MCF 10A (cell line): ENCODE measurements around the gene THOC2. TPM values are rescaled to one million over a fixed set of nuclear protein-coding genes. Genes with fewer than 3 reads are reported as not detected.
"Not testable (repeated sequence)": the region's sequence is repeated elsewhere in the genome, so short reads cannot be mapped to it uniquely, and the experiment has no call there.

Source experiments
- BruUV-seq: library from RNA; stranded (reverse); fragments of 400-500 nt; replicated peaks from 2 replicates; lab custom pipeline; 2021; lab: Mats Ljungman, UMichigan
- CTCF ChIA-PET: fragments of 300-600 bp; sonication (Branson Sonifier 250); formaldehyde crosslinking; extraction: SDS; loops from one replicate; lab custom pipeline; 2021; ENCODE audit warnings: antibody characterized with exemption, inconsistent platforms; lab: Yijun Ruan, JAX
- POLR2A ChIA-PET: fragments of 300-600, 350-650 bp; sonication (Branson Sonifier 250); formaldehyde crosslinking; extraction: SDS; loops from one replicate; lab custom pipeline; 2020; ENCODE audit warnings: antibody characterized with exemption, inconsistent platforms; lab: Yijun Ruan, JAX
- DNase-seq: peaks from one replicate; pipeline ENCODE4 v3.0.0-alpha.2; 2018; ENCODE audit not compliant: unreplicated experiment
- H3K27ac Mint-ChIP-seq: one replicate; pipeline ENCODE4 v1.8.0; 2022; ENCODE audit warnings: mild to moderate bottlenecking, low read depth, mixed read lengths; ENCODE audit not compliant: unreplicated experiment
- H3K27me3 Mint-ChIP-seq: one replicate; pipeline ENCODE4 v1.8.0; 2022; ENCODE audit warnings: mixed read lengths; ENCODE audit not compliant: insufficient read depth, unreplicated experiment
- H3K36me3 Mint-ChIP-seq: one replicate; pipeline ENCODE4 v1.8.0; 2022; ENCODE audit warnings: mild to moderate bottlenecking, moderate library complexity, mixed read lengths; ENCODE audit not compliant: insufficient read depth, unreplicated experiment
- H3K4me1 Mint-ChIP-seq: one replicate; pipeline ENCODE4 v1.8.0; 2022; ENCODE audit warnings: mixed read lengths; ENCODE audit not compliant: insufficient read depth, unreplicated experiment
- H3K4me3 Mint-ChIP-seq: one replicate; pipeline ENCODE4 v1.8.0; 2022; ENCODE audit warnings: mild to moderate bottlenecking, moderate library complexity, mixed read lengths; ENCODE audit not compliant: unreplicated experiment
- H3K9me3 Mint-ChIP-seq: one replicate; pipeline ENCODE4 v1.8.0; 2022; ENCODE audit warnings: mixed read lengths; ENCODE audit not compliant: unreplicated experiment
- CTCF ChIP-seq: fragments of 200-600 bp; IDR thresholded peaks from one replicate; pipeline ENCODE4 v1.8.0; 2022; ENCODE audit warnings: antibody characterized with exemption, mild to moderate bottlenecking; ENCODE audit not compliant: unreplicated experiment
- intact Hi-C: fragments of 100-400 bp; cut with micrococcal nuclease; formaldehyde crosslinking; loops from 2 replicates; pipeline ENCODE4 v1.14.1; 2022
- total RNA-seq: library from RNA; stranded (reverse); gene quantifications from 2 replicates; pipeline ENCODE4 v1.2.3, GENCODE V29; 2022

Gene THOC2
- total RNA-seq, 1 experiment from 2014 or later, result 75.4 TPM

GRCh38 chrX:123675154-123675553 lies 57.7 kb downstream of the THOC2 start:
- Mint-ChIP-seq H3K9me3 (peaks cover 18% of the 10 kb centered on the region), H3K36me3 (peaks cover 58% of the 10 kb centered on the region), H3K27ac (no peak overlapping the region), H3K4me3 (no peak overlapping the region), H3K27me3 (no peaks in the 10 kb centered on the region), H3K4me1 (no peaks in the 10 kb centered on the region)
- ChIA-PET POLR2A (interaction anchor here (1.5 kb wide), 1 partner anchor 9 kb away, joined by 6 read pairs; no protein-coding TSS in a partner anchor), CTCF (no interaction called here)
- intact Hi-C loops, result no loop called here
- no peak for TF ChIP-seq CTCF
- DNase-seq, result no peak
- no TSS peak for BruUV-seq

GRCh38 chrX:123673813-123674212 lies 59.0 kb downstream of the THOC2 start:
- no TSS peak for BruUV-seq
- Mint-ChIP-seq H3K9me3 (peaks cover 9% of the 10 kb centered on the region), H3K27ac (peak overlapping the region; percentile 63), H3K36me3 (peaks cover 56% of the 10 kb centered on the region), H3K4me3 (no peak overlapping the region), H3K27me3 (no peaks in the 10 kb centered on the region), H3K4me1 (no peaks in the 10 kb centered on the region)
- ChIA-PET POLR2A (no interaction called here), CTCF (no interaction called here)
- DNase-seq, result no peak
- intact Hi-C loops, result no loop called here
- TF ChIP-seq CTCF, result no peak

- peak overlapping the region; percentile 46 for H3K27ac Mint-ChIP-seq
- H3K36me3 Mint-ChIP-seq, result peaks cover 36% of the 10 kb centered on the region
- BruUV-seq, result no TSS peak
- TF ChIP-seq CTCF, result no peak
- no peaks in the 10 kb centered on the region for H3K9me3 Mint-ChIP-seq
- no peaks in the 10 kb centered on the region for H3K4me1 Mint-ChIP-seq
- peak; percentile 78 for DNase-seq
- H3K27me3 Mint-ChIP-seq, result no peaks in the 10 kb centered on the region
- intact Hi-C loops, result no loop called here
- H3K4me3 Mint-ChIP-seq, result no peak overlapping the region
- POLR2A ChIA-PET, result interaction anchor here (0.5 to 1.2 kb wide), 2 partner anchors 11 to 100 kb away, joined by 3 to 6 read pairs; no protein-coding TSS in a partner anchor
- CTCF ChIA-PET, result no interaction called here
Measured at GRCh38 chrX:123665197-123665596, 67.7 kb downstream of the THOC2 start.

- H3K27me3 Mint-ChIP-seq, intact Hi-C loops, H3K4me1 Mint-ChIP-seq, H3K4me3 Mint-ChIP-seq, H3K9me3 Mint-ChIP-seq, CTCF ChIA-PET: not testable (repeated sequence)
- DNase-seq, result peak; percentile 13
- Mint-ChIP-seq H3K36me3 (peaks cover 40% of the 10 kb centered on the region), H3K27ac (peak overlapping the region; percentile 46)
- BruUV-seq, result TSS peak; percentile 39
- POLR2A ChIA-PET, result interaction anchor here (0.5 kb wide), 1 partner anchor 101 kb away, joined by 3 read pairs; no protein-coding TSS in a partner anchor
Measured at GRCh38 chrX:123664467-123665167, 68.2 kb downstream of the THOC2 start.

GRCh38 chrX:123663720-123664119 lies 69.1 kb downstream of the THOC2 start:
- DNase-seq, POLR2A ChIA-PET, CTCF ChIA-PET, H3K27me3 Mint-ChIP-seq, BruUV-seq, H3K4me1 Mint-ChIP-seq, intact Hi-C loops, H3K9me3 Mint-ChIP-seq, H3K4me3 Mint-ChIP-seq: not testable (repeated sequence)
- Mint-ChIP-seq H3K27ac (peak overlapping the region; percentile 46), H3K36me3 (peaks cover 40% of the 10 kb centered on the region)

- Mint-ChIP-seq H3K36me3 (peaks cover 34% of the 10 kb centered on the region), H3K9me3 (peaks cover 16% of the 10 kb centered on the region)
- H3K4me1 Mint-ChIP-seq, H3K27me3 Mint-ChIP-seq, CTCF ChIA-PET, DNase-seq, BruUV-seq, H3K27ac Mint-ChIP-seq, intact Hi-C loops, H3K4me3 Mint-ChIP-seq: not testable (repeated sequence)
- POLR2A ChIA-PET, result interaction anchor here (0.7 kb wide), 1 partner anchor 388 kb away, joined by 6 read pairs; no protein-coding TSS in a partner anchor
Measured at GRCh38 chrX:123656507-123656906, 76.3 kb downstream of the THOC2 start.

- CTCF ChIA-PET, result interaction anchor here (0.6 kb wide), 1 partner anchor 519 kb away, joined by 3 read pairs; no protein-coding TSS in a partner anchor
- DNase-seq, H3K4me1 Mint-ChIP-seq, POLR2A ChIA-PET, H3K27me3 Mint-ChIP-seq, intact Hi-C loops, H3K4me3 Mint-ChIP-seq, BruUV-seq: not testable (repeated sequence)
- H3K36me3 Mint-ChIP-seq, result peaks cover 28% of the 10 kb centered on the region
- H3K27ac Mint-ChIP-seq, result peak overlapping the region; percentile 76
- peaks cover 22% of the 10 kb centered on the region for H3K9me3 Mint-ChIP-seq
Measured at GRCh38 chrX:123648811-123649181, 84.1 kb downstream of the THOC2 start.
